GM10266 (cell line): ENCODE measurements around the gene RNF208.

Experiments used
- DNase-seq: peaks from one replicate; pipeline ENCODE4 v3.0.0; 2012; ENCODE audit errors: extremely low spot score
- CTCF ChIP-seq: IDR thresholded peaks from 2 replicates; pipeline ENCODE4 v1.5.1; 2012; ENCODE audit warnings: mild to moderate bottlenecking, low read depth; ENCODE audit not compliant: control insufficient read depth, insufficient read depth; ENCODE audit errors: missing control alignments

RNF208 gene

GRCh38 chr9:137198902-137199283 is 23.1 kb downstream of the RNF208 start:
- DNase-seq: no peak
- no peak for TF ChIP-seq CTCF

- no peak for TF ChIP-seq CTCF
- DNase-seq: no peak
Measured at GRCh38 chr9:137198051-137198901, 23.8 kb downstream of the RNF208 start.

GRCh38 chr9:137195525-137196220 is 26.4 kb downstream of the RNF208 start:
- no peak for DNase-seq
- TF ChIP-seq CTCF: no peak

GRCh38 chr9:137194909-137195308 is 27.1 kb downstream of the RNF208 start:
- no peak for DNase-seq
- TF ChIP-seq CTCF: no peak

GRCh38 chr9:137194388-137194787 is 27.7 kb downstream of the RNF208 start:
- no peak for DNase-seq
- no peak for TF ChIP-seq CTCF

GRCh38 chr9:137193771-137194170 is 28.3 kb downstream of the RNF208 start:
- DNase-seq: no peak
- TF ChIP-seq CTCF: no peak

GRCh38 chr9:137192859-137193258 is 29.2 kb downstream of the RNF208 start:
- DNase-seq: no peak
- no peak for TF ChIP-seq CTCF
